Stimulated activated CD8-positive, alpha-beta memory T cell treated with anti-CD3 and anti-CD28 coated beads, Interleukin-15, amount 100 ng/mL, for 24 hours (primary cell): ENCODE results near the gene DUSP22.

Experiments used
- DNase-seq: peaks from one replicate; pipeline ENCODE4 v3.0.0-alpha.2; 2020; ENCODE audit warnings: low read depth

The DUSP22 gene

DNA sequence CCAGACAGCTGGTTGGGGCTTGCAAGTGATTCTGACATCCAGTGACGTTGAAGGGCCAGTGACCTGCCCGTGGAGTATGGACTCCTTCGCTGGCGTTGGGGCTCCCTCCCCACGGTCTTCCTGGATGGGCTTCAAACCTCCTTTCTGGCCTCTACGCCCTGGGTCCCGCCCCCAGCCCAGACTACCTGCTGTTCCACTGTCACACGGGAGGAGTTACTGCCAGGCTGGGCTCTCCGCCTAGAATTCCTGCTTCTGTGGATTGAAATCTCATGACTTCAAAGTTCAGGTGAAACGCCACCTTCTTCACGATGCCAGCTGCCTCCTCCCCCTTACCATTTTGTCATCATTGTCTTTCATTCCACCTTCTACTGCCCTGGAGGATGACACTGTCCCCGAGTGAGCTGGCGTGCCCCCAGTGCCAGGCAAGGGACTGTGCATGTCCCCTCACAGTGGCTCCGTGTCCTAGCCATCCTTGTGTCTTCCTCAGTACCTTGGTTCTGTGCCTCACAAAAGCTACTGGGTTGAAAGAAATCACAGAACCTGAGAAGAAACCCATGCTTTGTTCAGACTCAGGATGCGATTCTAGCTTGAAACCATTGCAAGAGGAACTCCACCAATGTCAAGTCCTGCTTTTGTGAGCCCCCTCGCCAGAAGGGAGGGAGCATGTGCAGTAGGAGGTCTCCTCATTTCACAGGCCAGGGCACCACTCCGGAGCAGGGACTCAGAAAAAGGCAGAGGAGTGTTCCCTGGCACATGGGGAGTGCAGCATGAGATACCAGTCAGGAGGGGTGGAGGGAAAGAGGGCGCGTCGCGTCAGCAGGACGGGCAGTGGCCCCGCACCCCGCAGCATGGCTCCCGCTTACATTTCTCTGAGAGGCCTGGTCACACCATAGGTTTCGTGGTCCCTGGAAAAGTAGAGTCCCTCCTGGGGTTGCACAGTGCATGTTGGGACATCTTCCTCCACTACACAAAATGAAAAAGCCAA is 88.2 kb downstream of the DUSP22 start:
- DNase-seq = no peak

DNA sequence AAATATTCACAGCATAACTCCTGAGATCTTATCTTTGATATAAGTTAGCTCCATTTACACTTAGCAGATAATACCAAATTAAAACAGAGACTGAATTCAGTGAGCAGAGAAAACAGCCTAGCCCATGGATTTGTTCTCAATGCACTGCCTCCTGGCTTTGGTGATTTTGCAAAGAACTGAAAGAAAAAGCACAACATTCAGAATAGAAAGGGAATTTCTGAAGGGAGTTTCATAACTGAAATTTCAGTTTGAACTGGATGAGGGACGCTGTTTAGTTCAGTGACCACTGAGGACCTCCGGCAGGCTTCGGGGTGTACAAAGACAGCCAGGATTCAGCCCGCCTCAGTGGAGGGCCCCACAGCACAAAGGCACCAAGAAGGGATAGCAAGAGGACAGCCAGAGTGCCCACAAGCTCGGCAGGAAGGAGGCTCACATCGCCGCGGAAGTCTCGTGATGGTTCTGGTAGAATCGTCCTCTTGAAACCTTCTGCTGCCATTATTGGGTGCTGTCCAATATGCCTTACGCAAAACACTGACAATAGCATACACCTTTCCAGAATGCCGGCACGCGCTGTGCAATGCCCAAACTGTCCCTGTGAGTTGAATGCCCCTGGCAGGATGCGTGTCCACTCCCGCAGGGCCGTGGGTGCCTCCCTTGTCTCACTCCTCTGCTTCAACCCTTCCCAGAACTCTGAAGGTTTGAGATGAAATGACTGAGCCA is 89.6 kb downstream of the DUSP22 start:
- no peak for DNase-seq

DNA sequence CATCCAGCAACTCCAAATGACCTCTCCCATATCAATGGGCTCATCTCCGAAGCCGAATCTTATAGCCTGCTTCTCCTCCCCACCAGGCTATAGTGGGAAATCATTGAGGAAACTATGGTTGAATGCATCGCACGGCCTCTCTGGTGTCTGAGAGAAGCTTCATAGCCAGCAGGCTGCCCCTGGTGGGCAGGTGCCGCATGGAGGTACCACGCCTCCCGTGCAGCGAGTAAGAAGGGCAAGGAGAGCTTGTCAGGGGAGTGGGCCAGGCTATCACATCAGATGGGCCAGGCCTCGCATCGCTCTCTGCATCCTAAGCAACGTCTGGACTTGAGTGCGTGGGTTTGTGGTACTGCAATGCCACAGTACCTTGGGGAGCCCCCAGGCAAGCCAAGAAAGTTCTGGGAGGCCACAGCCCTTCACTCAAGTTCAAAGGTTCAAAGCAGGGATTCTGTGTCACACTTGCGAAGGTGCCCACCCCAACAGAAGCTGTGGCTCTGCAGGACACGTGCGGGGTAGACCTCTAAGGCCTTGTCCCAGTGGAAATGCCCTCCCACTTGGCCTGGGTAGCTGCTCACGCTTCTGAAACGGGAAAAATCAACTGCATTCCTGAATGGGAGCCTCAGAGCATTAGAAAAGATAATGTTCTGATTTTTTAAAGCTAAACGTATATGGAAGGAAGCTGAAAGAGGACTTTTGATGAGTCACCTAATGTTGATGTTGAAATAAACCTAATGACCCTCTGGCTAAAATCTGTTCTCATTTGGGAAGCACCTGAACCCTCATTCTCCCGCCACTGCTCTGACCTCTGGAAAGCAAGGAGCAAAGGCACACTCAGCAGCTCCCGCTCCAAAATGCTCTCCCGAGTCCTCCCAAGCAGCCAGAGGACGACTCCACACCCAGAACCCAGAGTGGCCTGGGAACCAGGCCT is 90.9 kb downstream of the DUSP22 start:
- no peak for DNase-seq

DNA sequence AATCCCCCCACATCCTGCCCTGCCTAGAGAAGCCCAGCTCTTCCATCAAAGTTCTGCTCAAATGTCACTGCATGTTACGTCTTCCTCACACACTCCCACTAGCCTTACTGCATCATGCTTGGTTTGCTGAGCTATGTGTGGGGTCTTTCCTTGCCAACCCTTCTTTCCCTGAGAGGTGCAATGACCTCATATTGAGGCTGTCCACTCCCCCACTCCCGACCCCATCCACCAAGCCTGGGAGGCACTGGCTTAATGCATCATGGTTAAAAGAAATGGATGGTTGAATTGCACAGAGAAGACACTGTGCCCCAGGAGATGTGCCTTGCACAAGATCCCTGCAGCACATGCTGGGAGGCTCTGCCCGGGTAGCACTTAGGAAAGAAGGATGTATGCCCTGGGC is 91.6 kb downstream of the DUSP22 start:
- DNase-seq = no peak

DNA sequence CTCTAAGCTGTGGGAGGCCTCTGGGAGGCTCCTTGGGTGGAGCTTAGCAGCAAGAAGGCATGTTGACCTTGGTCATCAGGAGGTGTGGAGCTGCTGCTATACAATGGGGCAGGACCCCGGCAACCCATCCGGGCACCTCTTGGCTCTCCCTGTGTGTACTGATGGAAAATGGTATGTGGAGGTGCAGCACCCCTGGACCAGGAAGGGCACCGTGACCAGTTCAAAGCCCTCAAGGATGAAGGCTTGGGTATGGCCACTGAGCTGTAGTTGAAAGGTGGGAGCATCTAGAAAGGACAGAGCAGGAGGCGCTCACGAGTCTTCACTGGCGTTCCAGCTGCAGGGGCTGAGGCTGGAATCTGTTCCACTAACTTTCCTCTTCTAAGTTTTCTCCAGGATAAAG is 92.6 kb downstream of the DUSP22 start:
- DNase-seq = no peak

DNA sequence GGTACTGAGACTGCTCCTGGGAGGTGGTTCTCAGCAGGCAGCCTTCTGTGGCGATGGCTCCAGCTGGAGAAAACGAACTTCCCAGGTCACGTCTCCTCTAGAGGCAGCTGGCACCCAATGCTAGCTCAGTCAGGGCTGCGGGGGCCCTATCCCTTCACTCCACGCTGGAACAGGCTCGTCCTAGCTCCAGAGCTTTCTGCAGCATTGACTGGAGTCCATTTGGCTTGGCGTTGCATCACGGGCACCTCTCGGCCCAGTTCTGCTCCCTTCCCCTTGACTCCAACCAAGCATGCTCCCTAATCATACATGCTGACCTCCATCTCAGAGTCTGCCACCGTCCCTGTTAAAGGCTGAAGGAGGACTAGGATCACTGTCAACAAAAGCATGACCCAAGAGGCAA is 93.3 kb downstream of the DUSP22 start:
- no peak for DNase-seq

DNA sequence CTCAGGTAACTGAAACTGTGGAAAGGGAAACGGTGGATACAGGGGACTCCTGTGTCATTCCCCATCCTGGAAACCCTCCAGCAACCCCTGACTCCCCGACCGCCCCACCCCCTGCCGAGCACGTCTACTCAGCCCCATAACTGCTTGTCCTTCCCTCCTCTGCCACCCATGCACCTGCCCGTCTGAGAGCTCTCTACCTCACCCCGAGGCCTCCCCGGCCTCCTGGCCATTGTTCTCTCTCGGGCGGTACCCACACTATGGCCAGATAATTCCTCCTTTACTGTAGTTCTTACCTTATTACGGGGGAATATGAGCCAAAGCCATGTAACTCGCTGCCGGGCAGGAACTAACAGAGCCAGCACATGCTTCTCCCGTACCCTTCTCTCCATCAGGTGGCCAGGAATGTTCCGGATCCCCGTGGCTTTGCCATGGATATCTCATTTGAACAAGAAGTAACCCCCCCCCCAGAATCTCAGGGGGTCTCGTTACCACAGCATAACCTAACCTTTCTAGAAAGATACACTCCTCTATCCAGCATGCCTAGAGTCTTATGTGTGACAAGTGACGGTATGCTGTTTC is 94.5 kb downstream of the DUSP22 start:
- DNase-seq = no peak

DNA sequence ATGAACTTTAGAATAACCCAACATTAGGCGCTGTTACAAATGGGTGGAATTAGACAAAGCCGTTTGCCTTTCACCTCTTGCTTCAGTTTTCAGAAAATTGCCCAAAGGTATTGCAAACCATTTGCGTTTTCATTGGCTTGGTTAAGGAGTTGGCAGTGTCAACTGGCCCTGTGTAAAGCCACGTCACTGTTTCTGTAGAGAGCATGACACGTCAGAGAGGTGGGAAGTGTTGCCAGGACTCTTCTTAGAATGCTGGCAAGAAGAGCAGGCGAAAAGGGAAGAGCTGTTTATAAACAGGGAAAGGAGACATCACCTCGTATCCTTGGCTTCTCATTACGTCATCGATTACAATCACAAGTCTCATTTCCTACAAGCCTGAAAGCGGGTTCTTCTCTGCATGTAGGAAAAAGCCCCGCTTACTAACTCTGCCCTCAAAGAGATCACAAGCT is 95.0 kb downstream of the DUSP22 start:
- no peak for DNase-seq

DNA sequence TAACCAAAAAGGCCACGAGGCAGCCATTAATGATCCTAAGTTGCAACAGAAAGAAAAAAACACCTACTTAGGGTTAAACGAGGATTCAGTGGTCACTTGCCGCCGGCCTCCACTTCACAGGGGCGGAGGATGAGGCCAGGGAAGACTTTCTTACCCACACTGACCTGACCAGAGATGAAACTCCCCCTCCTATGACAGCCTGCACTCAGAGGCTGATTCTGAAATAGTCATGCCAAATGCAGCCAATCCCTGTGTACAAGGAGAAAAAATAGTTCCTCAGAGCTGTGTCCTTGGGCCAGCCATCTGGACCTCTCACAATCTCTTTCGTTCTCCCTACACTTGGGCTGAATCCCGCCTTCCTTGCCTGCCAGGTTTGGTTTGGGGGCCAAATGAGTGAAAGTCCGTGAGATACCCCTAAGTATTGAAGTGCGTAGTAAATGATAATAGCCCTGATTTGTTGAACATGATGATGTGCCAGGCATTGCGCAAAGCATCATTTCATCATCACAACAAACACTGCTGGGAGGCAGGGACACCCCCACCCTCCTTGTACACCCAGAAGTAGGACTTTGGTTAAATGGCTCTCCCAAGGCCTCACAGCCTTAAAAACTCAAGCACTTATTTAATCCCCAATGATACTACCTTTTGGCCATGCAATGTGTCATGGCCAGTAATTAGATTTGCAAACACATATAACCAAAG is 96.1 kb downstream of the DUSP22 start:
- no peak for DNase-seq

DNA sequence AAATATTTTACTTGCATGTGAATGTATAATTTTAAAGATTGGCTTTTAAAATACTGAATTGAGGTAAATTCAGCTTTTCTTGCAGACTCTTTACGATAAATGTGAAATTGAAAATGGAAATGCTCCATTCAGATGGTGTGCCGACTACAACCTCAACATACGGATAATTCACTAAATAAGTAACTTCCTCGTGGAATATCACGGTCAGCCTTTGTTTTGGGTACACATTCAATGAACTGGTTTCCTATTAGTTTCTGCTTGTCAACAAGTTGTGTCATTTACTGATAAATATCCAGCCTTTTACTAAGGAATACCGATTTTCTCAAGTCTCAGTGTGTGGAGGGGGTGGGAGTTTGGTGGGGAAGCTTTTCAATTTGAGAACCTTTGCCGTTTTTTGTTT is 96.9 kb downstream of the DUSP22 start:
- DNase-seq = no peak

DNA sequence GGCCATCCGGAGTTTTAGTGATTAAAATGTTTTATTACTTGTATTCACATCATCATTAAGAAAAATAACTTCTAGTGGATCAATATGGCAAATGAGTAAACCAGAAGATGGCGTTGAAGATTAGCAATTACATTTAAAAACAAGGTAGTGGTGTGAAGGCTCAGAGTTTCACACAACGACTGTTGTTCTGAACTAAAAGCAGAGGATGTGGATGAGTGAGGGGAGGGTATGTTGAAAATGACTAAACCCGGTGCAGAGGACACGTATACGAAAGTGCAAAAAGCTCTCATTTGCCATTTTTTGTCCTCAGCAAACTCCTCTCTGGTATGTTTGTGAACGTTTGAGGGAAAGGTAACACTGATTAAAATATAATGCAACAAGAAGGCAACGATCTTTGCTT is 97.3 kb downstream of the DUSP22 start:
- no peak for DNase-seq

DNA sequence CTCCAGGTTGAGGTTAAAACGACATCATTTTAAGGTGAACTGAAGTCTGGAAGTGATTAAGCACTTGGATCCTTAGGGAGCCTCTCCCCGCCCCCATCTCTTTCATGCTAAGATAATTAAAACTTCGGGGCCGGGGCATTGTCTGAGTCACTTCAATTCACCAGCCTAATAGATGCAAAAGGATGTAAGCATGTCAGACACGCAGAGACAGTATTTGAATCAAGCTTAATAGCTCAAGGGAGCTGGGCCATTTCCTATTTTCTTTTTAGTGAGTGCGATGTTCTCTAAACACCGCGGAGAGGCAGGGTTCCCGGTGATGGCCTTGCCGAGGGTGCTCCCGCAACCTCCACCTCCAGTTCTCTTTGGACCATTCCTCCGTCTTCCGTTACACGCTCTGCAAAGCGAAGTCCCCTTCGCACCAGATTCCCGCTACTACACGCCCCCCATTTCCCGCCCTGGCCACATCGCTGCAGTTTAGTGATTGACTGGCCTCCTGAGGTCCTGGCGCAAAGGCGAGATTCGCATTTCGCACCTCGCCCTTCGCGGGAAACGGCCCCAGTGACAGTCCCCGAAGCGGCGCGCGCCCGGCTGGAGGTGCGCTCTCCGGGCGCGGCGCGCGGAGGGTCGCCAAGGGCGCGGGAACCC is 98.7 kb downstream of the DUSP22 start:
- DNase-seq = no peak

DNA sequence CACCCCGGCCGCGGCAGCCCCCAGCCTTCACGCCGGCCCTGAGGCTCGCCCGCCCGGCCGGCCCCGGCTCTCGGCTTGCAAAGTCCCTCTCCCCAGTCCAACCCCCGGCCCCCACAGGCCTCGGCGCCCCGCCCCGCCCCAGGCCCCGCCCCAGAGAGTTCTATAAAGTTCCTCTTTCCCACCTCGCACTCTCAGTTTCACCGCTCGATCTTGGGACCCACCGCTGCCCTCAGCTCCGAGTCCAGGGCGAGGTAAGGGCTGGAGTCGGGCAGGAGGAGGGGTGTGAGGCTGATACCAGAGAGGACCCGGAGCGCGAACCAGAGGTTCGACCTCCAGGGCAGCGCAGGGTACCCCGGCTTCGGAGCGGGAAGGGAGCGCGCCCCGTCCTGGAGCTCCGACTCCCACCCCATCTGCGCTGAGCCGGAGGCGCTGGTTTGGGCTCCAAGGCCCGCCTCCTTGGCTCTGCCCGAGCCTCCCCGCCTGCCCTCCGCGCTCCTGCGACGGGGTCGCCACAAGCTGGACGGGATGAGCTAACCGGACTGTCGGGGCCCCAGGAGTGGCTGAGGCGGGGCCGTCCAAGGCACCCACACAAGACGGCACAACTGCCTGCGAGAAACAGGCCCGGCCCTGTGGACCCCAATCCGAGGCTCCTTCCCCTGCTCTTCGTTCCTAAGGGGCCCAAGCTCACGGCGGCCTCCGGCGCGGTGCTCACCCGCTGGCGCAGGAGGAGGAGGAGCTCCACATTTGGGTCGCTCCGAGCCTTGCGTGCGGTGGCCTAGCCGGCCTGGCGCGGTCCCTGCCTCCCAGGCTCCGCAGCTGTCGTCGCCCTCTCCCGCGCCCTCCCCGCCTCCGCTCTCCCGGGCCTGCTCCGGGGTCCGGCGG is 99.5 kb downstream of the DUSP22 start, which contains the start of gene IRF4:
IRF4 (plus strand) TSS at position 194 of the 882 bp plus-strand sequence. CDS start 1,401 bp downstream, outside the sequence.
- DNase-seq = peak; percentile 61

DNA sequence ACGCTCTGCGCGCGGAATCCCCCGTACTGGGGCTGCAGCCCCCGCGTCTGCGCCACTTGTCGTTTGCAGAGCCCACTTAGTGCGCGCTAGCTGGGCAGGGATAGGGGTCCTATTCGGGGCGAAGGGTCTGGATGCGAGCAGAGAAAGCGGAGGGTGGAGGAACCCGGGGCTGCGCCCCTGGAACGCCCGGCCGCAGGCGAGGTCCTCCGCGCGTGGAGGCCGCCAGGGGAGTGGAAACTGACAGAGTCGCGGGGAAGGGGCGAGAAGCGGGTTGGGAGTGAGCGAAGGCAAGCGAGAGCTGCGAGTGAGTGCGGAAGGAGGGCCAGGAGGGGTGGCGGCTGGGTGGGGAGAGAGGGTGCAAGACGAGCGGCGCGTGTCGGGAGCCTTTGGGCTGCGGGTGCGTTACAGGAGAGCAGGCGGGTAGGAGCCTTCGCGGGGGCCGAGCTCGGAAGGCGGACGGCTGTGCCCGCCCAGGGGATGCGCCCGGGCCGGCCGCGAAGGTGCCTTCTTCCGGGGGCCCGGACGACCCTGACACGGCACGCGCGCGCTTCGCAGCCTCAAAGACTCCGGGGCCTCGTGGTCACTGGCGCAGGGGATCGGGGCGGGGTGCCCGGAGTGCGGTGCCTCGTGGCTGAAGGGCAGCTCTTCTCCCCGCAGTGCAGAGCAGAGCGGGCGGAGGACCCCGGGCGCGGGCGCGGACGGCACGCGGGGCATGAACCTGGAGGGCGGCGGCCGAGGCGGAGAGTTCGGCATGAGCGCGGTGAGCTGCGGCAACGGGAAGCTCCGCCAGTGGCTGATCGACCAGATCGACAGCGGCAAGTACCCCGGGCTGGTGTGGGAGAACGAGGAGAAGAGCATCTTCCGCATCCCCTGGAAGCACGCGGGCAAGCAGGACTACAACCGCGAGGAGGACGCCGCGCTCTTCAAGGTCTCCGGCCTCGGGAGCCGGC is 100.4 kb downstream of the DUSP22 start:
- DNase-seq = no peak

DNA sequence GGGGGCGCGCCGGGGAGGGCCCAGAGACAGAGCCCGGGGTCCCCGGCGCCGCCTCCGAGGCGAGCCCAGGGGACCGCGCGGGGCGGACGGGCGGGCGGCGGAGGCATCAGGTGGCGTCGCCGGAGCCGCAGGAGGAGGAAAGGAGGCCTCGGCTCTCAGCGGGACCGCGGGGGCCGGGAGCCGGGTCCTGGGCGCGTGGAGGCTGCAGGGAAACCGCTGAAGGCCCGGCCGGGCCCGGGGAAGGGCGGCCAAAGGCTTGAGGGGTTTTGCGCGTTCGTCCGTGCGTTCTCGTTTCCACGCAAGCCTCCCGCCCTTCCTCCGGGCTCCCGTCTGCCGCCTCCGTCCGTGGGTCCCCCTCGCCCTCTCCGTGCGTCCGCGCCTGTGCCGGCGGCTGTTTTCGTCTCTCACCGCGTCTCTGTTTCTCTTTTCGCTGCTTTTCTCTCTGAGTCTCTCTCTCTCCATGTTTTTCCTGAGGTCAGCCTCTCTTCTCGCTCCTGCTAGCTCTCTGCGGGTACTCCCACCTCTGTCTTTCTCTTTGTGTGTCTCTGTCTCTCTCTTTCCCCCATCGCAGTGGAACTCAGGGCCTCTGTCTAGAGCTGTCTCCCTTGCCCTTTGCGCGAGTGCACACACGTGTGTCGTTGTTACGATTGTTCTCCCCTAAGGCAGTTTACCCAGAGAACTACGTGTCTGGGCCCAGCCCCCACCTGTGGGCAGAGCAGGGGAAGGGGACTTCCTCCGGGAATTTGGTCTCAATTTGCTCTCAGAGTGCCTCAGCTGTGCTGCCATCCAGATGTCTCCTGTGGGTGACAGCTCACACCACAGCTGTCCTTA is 101.3 kb downstream of the DUSP22 start:
- no peak for DNase-seq

DNA sequence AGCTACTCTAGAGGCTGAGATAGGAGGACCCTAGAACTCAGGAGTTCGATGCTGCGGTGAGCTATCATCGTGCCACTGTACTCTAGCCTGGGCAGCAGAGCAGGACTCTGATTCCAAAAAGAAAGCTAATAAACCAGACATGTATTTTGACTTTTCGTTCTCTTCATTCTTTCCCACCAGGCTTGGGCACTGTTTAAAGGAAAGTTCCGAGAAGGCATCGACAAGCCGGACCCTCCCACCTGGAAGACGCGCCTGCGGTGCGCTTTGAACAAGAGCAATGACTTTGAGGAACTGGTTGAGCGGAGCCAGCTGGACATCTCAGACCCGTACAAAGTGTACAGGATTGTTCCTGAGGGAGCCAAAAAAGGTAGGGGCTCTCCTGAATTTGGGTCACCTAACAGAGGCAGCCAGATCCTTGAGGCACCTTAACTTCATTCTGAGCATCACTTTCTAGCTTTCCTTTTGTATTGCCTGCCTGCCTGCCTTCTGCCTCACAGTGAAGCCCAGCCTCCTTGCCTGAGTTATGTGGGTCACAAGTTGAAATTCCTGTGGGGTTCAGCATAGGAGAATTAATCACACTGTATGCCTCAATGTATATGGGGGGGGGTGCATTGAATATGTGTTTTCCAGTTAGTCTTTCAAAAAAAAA is 102.5 kb downstream of the DUSP22 start:
- no peak for DNase-seq
